22Rv1 (cell line): ENCODE data around the gene ARHGAP8.
"Not testable (repeated sequence)": the region's sequence is repeated elsewhere in the genome, so short reads cannot be mapped to it uniquely, and the experiment has no call there.

ENCODE experiments used
- H3K27ac ChIP-seq: fragments of 450-650 bp; 2 replicates; pipeline ENCODE4 v1.5.1; 2017
- ZFX ChIP-seq: fragments of 450-650 bp; IDR thresholded peaks from 2 replicates; pipeline ENCODE4 v1.6.1; 2017; ENCODE audit warnings: antibody characterized with exemption, borderline replicate concordance
- TF ChIP-seq, protein P1 (sequence below): fragments of 450-650 bp; IDR thresholded peaks from 2 replicates; pipeline ENCODE4 v1.5.1; 2017; ENCODE audit warnings: mild to moderate bottlenecking

Gene ARHGAP8

GRCh38 chr22:44787832-44788231 is 35.5 kb downstream of the ARHGAP8 start:
- H3K27ac ChIP-seq = no peak overlapping the region
- TF ChIP-seq, protein P1, sequence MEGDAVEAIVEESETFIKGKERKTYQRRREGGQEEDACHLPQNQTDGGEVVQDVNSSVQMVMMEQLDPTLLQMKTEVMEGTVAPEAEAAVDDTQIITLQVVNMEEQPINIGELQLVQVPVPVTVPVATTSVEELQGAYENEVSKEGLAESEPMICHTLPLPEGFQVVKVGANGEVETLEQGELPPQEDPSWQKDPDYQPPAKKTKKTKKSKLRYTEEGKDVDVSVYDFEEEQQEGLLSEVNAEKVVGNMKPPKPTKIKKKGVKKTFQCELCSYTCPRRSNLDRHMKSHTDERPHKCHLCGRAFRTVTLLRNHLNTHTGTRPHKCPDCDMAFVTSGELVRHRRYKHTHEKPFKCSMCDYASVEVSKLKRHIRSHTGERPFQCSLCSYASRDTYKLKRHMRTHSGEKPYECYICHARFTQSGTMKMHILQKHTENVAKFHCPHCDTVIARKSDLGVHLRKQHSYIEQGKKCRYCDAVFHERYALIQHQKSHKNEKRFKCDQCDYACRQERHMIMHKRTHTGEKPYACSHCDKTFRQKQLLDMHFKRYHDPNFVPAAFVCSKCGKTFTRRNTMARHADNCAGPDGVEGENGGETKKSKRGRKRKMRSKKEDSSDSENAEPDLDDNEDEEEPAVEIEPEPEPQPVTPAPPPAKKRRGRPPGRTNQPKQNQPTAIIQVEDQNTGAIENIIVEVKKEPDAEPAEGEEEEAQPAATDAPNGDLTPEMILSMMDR = no peak
- TF ChIP-seq ZFX = no peak

DNA sequence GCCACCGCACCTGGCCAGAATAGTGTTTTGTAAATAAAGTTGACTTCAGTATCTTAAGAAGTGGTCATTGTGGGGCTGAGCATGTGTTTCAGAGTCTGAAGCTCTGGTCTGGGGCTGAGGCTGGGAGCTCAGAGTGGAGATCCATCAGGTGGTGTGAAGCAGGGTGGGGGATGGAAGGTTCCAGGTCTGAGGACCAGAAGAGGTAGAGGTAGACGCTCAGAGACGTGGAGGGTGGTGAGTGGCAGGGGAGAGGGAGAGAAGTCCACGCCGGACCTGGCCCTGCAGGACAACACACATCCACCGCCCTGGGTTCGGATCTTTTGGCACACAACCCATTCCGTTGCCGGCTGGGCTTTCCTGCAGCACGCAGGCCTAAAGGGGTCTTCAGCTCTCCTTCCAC is 40.7 kb downstream of the ARHGAP8 start:
- TF ChIP-seq ZFX = no peak
- TF ChIP-seq, protein P1 = no peak
- no peak overlapping the region for H3K27ac ChIP-seq

- H3K27ac ChIP-seq = no peak overlapping the region
- TF ChIP-seq, protein P1 = no peak
- no peak for TF ChIP-seq ZFX
Observed at GRCh38 chr22:44793506-44794172, 41.3 kb downstream of the ARHGAP8 start.

DNA sequence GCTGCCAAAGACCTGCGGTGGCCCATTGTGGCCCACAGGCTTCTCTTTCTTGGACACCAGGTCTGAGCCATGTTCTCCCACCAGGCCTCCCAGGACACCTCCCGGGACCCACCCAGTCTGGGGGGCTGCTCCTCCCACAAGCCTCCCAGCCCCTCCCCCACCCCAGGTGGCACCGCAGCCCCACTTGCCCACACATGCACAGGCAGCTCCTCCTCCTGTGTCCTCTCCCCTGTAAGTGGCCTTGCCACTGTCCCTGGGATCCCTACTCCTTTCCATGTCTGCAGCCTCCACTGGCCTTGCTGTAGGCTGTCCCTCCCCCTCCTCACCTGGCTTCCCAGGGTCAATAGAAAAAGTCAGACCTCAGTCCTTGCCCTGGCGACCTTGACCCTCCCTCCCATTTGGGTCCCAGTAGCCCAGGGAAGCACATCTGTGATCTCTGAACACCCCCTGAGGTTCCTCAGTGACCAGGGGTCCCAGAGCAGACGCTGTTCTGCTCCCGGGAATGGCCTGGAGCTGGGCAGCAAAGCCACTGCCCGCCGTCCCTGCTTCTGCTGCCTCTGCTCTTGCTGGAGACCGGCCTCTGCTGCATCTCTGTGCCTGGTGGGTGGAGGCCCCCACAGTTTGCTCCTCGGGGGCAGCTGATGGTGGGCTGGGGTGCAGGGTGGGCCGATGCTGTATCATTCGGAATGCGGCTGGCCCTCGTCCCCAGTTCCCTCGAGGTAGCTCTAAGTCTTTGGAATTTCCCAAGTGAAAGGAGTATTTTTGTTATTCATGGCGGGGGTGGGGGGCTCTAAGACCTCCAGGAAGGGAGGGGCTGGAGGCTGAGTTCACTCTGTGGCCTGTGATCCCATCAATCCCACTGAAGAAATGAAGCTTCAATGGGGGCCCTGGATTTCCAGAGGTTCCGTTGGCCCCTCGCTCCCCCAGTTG is 43.6 kb downstream of the ARHGAP8 start:
- TF ChIP-seq, protein P1 = no peak
- no peak for TF ChIP-seq ZFX
- H3K27ac ChIP-seq = no peak overlapping the region

GRCh38 chr22:44797181-44797725 is 44.9 kb downstream of the ARHGAP8 start:
- H3K27ac ChIP-seq = no peak overlapping the region; the same call in 1 of the 2 replicates
- TF ChIP-seq, protein P1 = no peak
- no peak for TF ChIP-seq ZFX

GRCh38 chr22:44799077-44799945 is 46.9 kb downstream of the ARHGAP8 start:
- H3K27ac ChIP-seq = no peak overlapping the region
- TF ChIP-seq, protein P1 = no peak
- no peak for TF ChIP-seq ZFX

- not testable (repeated sequence) for H3K27ac ChIP-seq
Observed at GRCh38 chr22:44799946-44800634, 47.7 kb downstream of the ARHGAP8 start.
